H9 (cell line): Measurements from ENCODE around the gene CORIN. TPM values are rescaled to one million over a fixed set of nuclear protein-coding genes. Genes with fewer than 3 reads are reported as not detected.

Experiments used
- DNase-seq: peaks from one replicate; pipeline ENCODE4 v3.0.0-alpha.2; 2017
- H2AFZ ChIP-seq: one replicate; pipeline ENCODE4 v1.6.1; 2013; ENCODE audit warnings: mild to moderate bottlenecking, low read length, control low read depth, moderate library complexity
- H2AK5ac ChIP-seq: 2 replicates; pipeline ENCODE4 v1.6.1; 2013; ENCODE audit warnings: low read length, control low read depth, mixed read lengths; ENCODE audit not compliant: insufficient read length
- H2BK120ac ChIP-seq: one replicate; pipeline ENCODE4 v1.6.1; 2013; ENCODE audit warnings: low read depth, mild to moderate bottlenecking, low read length, control low read depth, inconsistent platforms; ENCODE audit not compliant: poor library complexity, severe bottlenecking
- H2BK12ac ChIP-seq: 2 replicates; pipeline ENCODE4 v1.6.1; 2013; ENCODE audit warnings: low read length, control low read depth, mixed read lengths, low read depth; ENCODE audit not compliant: insufficient read length
- H2BK15ac ChIP-seq: 2 replicates; pipeline ENCODE4 v1.6.1; 2013; ENCODE audit warnings: low read depth, low read length, control low read depth
- H2BK20ac ChIP-seq: one replicate; pipeline ENCODE4 v1.6.1; 2013; ENCODE audit warnings: low read depth, mild to moderate bottlenecking, low read length, control low read depth, inconsistent platforms; ENCODE audit not compliant: poor library complexity, severe bottlenecking
- H2BK5ac ChIP-seq: 2 replicates; pipeline ENCODE4 v1.6.1; 2013; ENCODE audit warnings: low read length, control low read depth, mixed read lengths; ENCODE audit not compliant: insufficient read length
- H3K14ac ChIP-seq: 2 replicates; pipeline ENCODE4 v1.6.1; 2013; ENCODE audit warnings: low read length, control low read depth; ENCODE audit not compliant: insufficient read depth
- H3K18ac ChIP-seq: 2 replicates; pipeline ENCODE4 v1.6.1; 2013; ENCODE audit warnings: low read depth, mild to moderate bottlenecking, mixed read lengths, low read length, control low read depth; ENCODE audit not compliant: insufficient read length
- H3K23ac ChIP-seq: 2 replicates; pipeline ENCODE4 v1.6.1; 2013; ENCODE audit warnings: low read length, control low read depth, mixed read lengths, low read depth; ENCODE audit not compliant: insufficient read length
- H3K23me2 ChIP-seq: 2 replicates; pipeline ENCODE4 v1.6.1; 2013; ENCODE audit warnings: low read depth, mild to moderate bottlenecking, mixed read lengths, low read length, control low read depth; ENCODE audit not compliant: insufficient read length, poor library complexity, severe bottlenecking
- H3K27ac ChIP-seq: 2 replicates; pipeline ENCODE4 v1.5.1; 2013; ENCODE audit warnings: low read length, control low read depth, mixed read lengths, low read depth; ENCODE audit not compliant: insufficient read length
- H3K27me3 ChIP-seq: 2 replicates; pipeline ENCODE4 v1.6.1; 2013; ENCODE audit warnings: low read length, control low read depth, inconsistent platforms; ENCODE audit not compliant: insufficient read depth
- H3K4ac ChIP-seq: 2 replicates; pipeline ENCODE4 v1.6.1; 2013; ENCODE audit warnings: low read depth, mild to moderate bottlenecking, control low read depth, inconsistent platforms, low read length, moderate library complexity
- H3K4me1 ChIP-seq: 2 replicates; pipeline ENCODE4 v1.6.1; 2013; ENCODE audit warnings: low read length, control low read depth, inconsistent platforms; ENCODE audit not compliant: insufficient read depth
- H3K4me2 ChIP-seq: 2 replicates; pipeline ENCODE4 v1.6.1; 2013; ENCODE audit warnings: low read length, control low read depth, mixed read lengths; ENCODE audit not compliant: insufficient read length, insufficient read depth
- H3K56ac ChIP-seq: 2 replicates; pipeline ENCODE4 v1.6.1; 2013; ENCODE audit warnings: low read depth, mild to moderate bottlenecking, mixed read lengths, low read length, control low read depth; ENCODE audit not compliant: insufficient read length
- H3K79me1 ChIP-seq: 2 replicates; pipeline ENCODE4 v1.6.1; 2013; ENCODE audit warnings: low read depth, mild to moderate bottlenecking, moderate library complexity, low read length, control low read depth, inconsistent platforms; ENCODE audit not compliant: insufficient read depth, poor library complexity, severe bottlenecking
- H3K79me2 ChIP-seq: 2 replicates; pipeline ENCODE4 v1.6.1; 2013; ENCODE audit warnings: low read length, control low read depth, inconsistent platforms; ENCODE audit not compliant: insufficient read depth
- H3K9ac ChIP-seq: 2 replicates; pipeline ENCODE4 v1.6.1; 2013; ENCODE audit warnings: low read length, control low read depth, mixed read lengths; ENCODE audit not compliant: insufficient read length; ENCODE audit errors: extremely low read depth
- H3K9me3 ChIP-seq: one replicate; pipeline ENCODE4 v1.6.1; 2013; ENCODE audit warnings: low read depth, low read length, inconsistent platforms; ENCODE audit not compliant: control insufficient read depth
- H3T11ph ChIP-seq: one replicate; pipeline ENCODE4 v1.6.1; 2013; ENCODE audit warnings: mild to moderate bottlenecking, low read length, control low read depth, inconsistent platforms
- H4K20me1 ChIP-seq: one replicate; pipeline ENCODE4 v1.6.1; 2013; ENCODE audit not compliant: control insufficient read depth, insufficient read length, insufficient read depth
- H4K5ac ChIP-seq: 2 replicates; pipeline ENCODE4 v1.6.1; 2013; ENCODE audit warnings: low read depth, mild to moderate bottlenecking, mixed read lengths, low read length, control low read depth; ENCODE audit not compliant: insufficient read length
- H4K8ac ChIP-seq: replicated peaks from 2 replicates; pipeline ENCODE4 v1.6.1; 2013; ENCODE audit warnings: low read length, control low read depth, mixed read lengths, low read depth; ENCODE audit not compliant: insufficient read length
- H4K91ac ChIP-seq: 2 replicates; pipeline ENCODE4 v1.6.1; 2013; ENCODE audit warnings: low read depth, mild to moderate bottlenecking, moderate library complexity, mixed read lengths, low read length, control low read depth; ENCODE audit not compliant: insufficient read length
- H3K27ac Mint-ChIP-seq, 3 experiments: 2 replicates in 2 of 3; 3 replicates in 1 of 3; pipeline ENCODE4 v1.8.0; 2020 to 2021; ENCODE audit warnings: mixed read lengths in 3 of 3, mild to moderate bottlenecking in 1 of 3, moderate library complexity in 1 of 3
- H3K27me3 Mint-ChIP-seq: 2 replicates; pipeline ENCODE4 v1.8.0; 2021; ENCODE audit warnings: low read depth, mild to moderate bottlenecking, moderate library complexity, mixed read lengths
- H3K36me3 Mint-ChIP-seq, 3 experiments: 2 replicates in 2 of 3; 3 replicates in 1 of 3; pipeline ENCODE4 v1.8.0; 2020 to 2021; ENCODE audit warnings: low read depth in 3 of 3, mixed read lengths in 3 of 3; ENCODE audit not compliant: insufficient read depth in 1 of 3
- H3K4me1 Mint-ChIP-seq, 2 experiments: 2 replicates each; pipeline ENCODE4 v1.8.0; 2020; ENCODE audit warnings: mixed read lengths in 2 of 2
- H3K4me3 Mint-ChIP-seq, 2 experiments: 2 replicates in 1 of 2; 3 replicates in 1 of 2; pipeline ENCODE4 v1.8.0; 2020 to 2021; ENCODE audit warnings: mild to moderate bottlenecking in 2 of 2, mixed read lengths in 2 of 2, moderate library complexity in 1 of 2
- H3K9me3 Mint-ChIP-seq, 2 experiments: 2 replicates in 1 of 2; 3 replicates in 1 of 2; pipeline ENCODE4 v1.8.0; 2020; ENCODE audit warnings: mild to moderate bottlenecking in 2 of 2, mixed read lengths in 2 of 2, moderate library complexity in 1 of 2
- CTCF ChIP-seq: fragments of 200-600 bp; sonication (generic); conservative IDR thresholded peaks from 3 replicates; pipeline ENCODE4 v1.8.0; 2021; ENCODE audit warnings: antibody characterized with exemption, mild to moderate bottlenecking
- WGBS: extraction: QIAGEN DNeasy Blood & Tissue Kit; methylation state at CpG from one replicate; pipeline ENCODE4 v1.1.7; 2013; ENCODE audit warnings: missing lambda C conversion rate, low lambda C conversion rate, mixed read lengths; ENCODE audit not compliant: insufficient read length; ENCODE audit errors: extremely low coverage; 5-methylcytosine and 5-hydroxymethylcytosine counted together
- total RNA-seq: library from RNA; stranded (reverse); gene quantifications from 2 replicates; pipeline ENCODE4 v1.2.1, GENCODE V29; 2021

The CORIN gene
- total RNA-seq, 1 experiment from 2014 or later = 0.39 TPM

GRCh38 chr4:47858006-47858405 is 20.1 kb upstream of the CORIN start:
- Histone ChIP-seq H3T11ph (no peak overlapping the region), H3K18ac (no peak overlapping the region), H3K27me3 (no peaks in the 10 kb centered on the region), H2BK12ac (no peak overlapping the region), H2AFZ (no peak overlapping the region), H2BK15ac (no peak overlapping the region), H3K56ac (no peak overlapping the region), H4K8ac (no peak overlapping the region), H3K9ac (no peak overlapping the region), H2BK5ac (no peak overlapping the region), H3K23ac (no peak overlapping the region), H3K27ac (no peak overlapping the region), H3K9me3 (no peaks in the 10 kb centered on the region), H4K5ac (no peak overlapping the region), H2BK120ac (no peak overlapping the region), H4K91ac (no peak overlapping the region), H3K4ac (no peak overlapping the region), H3K23me2 (no peaks in the 10 kb centered on the region), H2AK5ac (no peak overlapping the region), H3K79me2 (no peaks in the 10 kb centered on the region), H3K14ac (no peak overlapping the region), H3K4me2 (no peak overlapping the region), H4K20me1 (no peaks in the 10 kb centered on the region), H3K4me1 (no peaks in the 10 kb centered on the region; the same call in 1 of the 2 replicates), H2BK20ac (no peak overlapping the region), H3K79me1 (no peaks in the 10 kb centered on the region)
- Mint-ChIP-seq H3K4me1 (no peaks in the 10 kb centered on the region), H3K27me3 (no peaks in the 10 kb centered on the region; the same call in 1 of the 2 replicates), H3K27ac (peak overlapping the region in 1 of 3 experiments; percentile 3; a peak in 1 of 7 replicates), H3K36me3 (peaks cover 7 to 22% (median 15%) of the 10 kb centered on the region in 3 experiments; a peak in 6 of 7 replicates), H3K4me3 (no peak overlapping the region), H3K9me3 (no peaks in the 10 kb centered on the region)
- DNase-seq = no peak
- no peak for TF ChIP-seq CTCF
- WGBS = no CpG with 5 or more reads among the region's 2 CpGs
